GM21447 (cell line): ENCODE results near the gene GUCD1.
A peak's percentile ranks its signal among the peaks of the same experiment; 100 is the strongest.
"Not testable (repeated sequence)": the region's sequence is repeated elsewhere in the genome, so short reads cannot be mapped to it uniquely, and the experiment has no call there.

Source experiments
- ATAC-seq: cut with Tn5 transposase; IDR thresholded peaks from one replicate; pipeline ENCODE4 v1.9.1; 2021; ENCODE audit not compliant: unreplicated experiment

Gene GUCD1

DNA sequence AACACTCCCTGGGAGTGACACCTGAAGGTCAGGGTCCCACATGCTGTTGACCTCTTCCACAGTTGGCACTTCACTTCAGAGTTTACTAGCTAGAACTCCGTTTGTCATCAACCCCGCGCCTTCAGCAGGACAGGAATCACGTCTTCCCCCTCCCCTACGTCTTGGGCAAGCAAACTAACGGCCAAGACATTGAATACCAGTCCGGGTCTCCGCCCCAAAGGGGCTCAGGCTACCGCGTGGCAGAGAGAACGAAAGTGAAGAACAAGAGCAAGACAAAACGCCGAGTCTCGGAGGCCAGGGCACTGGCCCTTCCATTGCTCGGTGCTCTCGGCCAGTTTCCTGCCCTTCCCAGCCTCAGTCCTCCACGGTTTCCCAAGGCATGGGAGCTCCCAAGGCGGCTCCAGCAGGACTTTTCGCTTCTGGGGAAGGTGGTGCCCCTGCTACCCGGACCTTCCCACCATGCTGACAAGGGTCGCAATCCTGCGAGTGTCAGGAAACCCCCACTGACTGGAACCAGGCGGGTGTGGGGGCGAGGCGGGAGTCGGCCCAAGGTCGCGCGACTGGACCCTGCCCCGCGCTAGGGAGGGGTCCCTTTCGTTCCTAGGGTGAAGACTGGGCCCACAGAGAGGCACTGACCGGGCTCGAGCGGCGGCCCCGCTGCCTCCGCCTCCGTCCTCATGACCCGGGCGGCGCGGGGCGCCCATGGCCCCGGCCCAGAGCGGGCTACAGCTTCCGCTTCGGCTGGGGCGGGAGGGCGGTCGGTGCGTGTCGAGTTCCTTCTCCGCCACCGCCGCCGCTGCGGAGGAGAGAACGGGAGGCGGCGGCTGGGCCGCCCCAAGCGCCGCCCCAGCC, at the start of gene GUCD1:
Gene GUCD1, minus strand, starts transcription at position 826 of the 852 bp plus-strand sequence. Its CDS starts 147 bp downstream, at position 679.
- peak; percentile 14 for ATAC-seq

DNA sequence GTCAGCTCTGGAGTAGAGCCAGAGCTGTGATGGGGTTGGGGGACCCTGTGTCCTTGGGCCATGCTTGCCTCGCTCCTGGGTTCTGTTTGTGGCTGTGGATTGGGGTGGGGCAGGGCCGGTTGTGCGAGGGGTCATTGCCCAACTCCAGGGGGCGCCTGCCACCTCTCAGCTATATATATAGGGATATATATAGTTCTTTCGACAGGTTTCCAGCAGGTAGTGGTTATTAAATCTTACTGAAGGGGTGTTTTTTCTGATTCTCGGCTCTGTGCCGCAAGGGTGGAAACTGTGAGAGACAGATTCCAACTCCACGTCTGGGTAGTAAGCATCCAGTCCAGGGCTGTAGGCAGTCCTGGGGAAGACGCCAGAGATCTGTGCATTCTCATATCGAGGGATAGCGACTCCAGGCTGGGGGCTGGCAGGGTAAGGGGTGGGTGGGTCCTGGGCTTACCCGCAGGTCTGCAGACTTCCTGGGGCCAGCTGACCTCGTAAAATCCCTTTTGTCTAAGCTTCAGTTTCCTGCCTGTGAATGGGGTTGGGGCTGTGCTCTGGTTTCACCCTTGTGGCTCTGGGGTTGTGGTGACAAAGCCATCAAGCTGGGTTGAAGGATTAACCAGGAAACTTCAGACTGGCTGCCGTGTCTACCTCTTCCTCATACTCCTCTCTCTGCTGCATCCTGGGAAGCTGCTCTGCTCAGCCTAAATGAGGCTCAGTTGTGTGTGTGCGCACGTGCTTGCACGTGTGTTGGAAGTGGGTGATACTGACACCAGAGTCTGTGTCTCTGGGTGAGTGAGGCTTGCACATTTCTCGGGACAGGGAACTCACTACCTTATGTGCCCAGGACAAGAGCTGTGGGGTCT, 49.1 kb upstream of the GUCD1 start:
- not testable (repeated sequence) for ATAC-seq

DNA sequence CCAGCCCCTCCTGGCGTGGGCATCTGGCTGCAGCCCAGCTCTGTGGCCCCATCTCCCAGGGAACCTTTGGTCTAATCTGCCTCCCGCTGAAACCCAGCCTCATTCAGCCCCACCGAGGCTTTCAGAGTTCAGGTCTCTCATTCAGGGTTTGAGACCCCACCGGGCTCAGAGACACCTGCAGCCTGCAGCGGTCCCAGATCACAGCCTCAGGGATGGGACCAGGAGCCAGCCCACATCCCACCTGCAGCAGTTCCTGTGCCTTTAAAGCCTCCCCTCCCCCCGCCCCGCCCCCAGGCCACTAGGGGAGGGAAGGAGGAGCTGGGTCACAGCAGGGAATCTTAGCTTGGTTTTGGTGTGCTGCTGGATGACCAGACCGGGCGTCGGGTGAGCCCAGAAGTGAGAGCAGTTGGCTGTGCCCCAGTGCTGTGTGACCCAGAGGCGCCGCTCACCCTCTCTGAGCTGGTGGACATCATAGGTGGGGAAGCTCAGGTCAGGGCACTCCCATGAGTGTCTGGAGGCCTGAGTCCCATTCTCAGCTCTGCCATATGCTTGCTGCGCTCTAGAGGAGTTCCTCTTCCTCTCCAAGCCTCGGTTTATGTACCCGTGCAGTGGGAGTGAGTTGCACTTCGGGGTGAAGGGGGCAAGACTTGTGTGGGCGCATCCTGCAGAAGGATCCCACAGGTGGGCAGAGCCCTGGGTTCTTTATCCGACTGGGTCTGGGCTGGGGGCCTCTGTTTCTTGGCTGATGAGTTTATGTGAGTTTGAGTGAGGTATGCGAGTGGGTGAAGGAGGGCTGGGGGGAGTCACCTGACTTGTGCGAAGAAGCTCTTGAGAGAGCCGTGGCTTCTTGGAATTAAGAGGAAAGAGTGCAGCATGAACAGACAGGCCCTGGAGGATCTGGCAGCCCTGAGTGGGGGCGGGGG, 48.2 kb upstream of the GUCD1 start, which contains the start of gene GGT1:
Gene GGT1, plus strand, starts transcription at position 347 of the 923 bp plus-strand sequence. CDS start 7,889 bp downstream, outside the sequence.
- not testable (repeated sequence) for ATAC-seq

DNA sequence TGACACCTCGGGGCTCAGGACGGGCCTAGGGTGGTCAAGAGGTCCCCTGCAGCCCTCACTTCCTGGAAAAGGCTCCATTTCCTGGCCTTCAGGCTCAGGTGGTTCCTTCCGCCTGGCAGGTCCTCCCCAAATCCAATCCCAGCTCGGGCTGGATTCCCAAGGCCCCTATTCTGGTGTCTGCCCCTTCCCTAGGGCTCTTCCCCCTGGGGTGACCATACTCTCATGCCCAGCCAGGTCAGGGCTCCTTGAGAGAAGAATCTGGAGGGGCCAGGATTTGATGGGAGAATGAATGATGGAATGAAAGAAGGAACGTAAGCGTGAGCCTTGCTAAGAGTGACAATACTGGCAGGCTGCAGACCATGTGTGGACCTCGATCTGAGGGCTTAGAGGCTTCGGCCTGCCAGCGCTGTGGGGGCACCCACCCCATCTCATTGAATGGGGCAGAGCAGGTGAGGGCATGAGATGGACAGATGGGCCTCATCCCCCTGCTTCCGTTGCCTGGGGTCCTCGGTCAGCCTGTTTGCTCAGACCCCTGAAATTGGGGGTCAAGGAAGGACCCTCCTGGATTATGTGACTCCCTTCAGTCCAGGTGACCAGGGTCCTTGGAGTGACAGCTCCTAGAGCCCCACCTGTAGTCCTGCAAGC, 47.3 kb upstream of the GUCD1 start:
- ATAC-seq = not testable (repeated sequence)

DNA sequence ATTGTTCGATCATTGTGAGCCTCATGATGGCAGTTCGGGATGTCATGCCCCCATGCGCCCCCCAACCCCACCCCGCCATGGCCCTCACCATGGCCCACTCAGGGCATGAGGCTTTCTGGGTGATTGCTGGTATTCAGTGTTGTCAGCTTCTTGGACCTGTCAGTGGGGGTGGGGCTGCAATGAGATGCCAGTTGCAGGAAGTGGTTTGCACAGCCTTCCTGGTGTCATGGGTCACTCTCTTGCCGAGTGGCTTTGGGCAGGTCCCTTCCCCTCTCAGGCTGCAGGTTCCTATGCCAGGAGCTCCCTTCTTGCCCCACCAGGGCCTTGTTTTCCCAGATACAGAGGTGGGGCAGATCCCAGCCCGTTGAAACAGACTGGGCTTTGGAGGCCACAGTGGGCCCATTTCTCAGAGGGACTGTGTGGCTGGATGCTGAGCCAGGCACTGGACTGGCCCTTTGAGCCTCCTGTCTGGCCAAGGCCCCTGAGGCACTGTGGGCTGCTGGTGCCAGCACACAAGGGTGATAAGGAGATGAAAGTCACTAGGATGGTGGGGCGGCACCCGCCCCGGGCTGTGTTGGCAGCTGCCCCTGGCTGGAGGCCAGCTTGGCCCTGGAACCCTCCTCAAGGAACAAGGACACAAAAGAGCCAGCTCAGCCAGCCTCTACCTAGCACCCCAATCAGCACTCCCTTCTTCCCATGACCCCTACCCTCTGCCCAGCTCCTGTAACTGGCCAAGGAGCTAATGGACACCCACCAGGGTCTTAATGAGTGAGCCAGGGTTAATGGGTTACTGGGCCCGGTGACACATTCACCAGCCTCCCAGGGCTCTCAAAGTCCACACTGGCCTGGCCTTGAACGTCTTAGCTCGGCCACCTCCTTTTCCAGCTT, 46.5 kb upstream of the GUCD1 start:
- no peak for ATAC-seq

DNA sequence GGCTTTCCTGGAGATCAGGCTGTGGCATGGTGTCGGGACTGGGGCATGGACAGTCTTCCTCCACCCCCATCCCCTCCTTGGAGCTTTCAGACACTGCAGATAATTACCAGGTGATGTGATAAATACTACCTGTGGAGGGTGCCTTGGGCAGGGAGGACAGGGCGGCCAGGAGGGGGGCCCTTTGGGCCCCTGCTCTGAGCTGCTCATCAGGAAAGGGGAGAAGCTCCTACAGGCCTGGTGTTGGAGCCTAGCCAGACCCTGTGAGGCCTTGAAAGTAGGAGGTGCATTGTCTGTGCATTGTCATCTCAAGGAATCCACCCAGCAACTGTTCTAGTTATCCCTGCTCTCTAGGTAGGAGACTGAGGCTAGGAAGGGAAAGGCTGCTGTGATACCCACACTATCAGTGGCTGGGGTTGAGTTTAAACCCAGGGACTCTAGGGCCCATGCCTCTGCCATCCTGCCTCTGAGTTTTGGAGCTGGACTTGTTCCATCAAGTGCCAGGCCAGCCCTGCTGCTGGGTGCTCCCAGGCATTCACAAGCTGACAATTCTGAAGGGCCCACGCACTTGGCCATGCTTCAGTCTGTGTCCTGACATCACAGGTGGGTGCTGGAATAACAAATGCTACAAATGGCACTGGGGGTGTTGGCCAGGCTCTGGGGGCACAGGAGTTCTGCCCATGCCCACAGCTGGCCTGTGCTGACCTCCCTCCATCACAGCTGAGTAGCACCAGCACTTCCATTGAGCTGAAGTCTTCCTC, 45.2 kb upstream of the GUCD1 start:
- ATAC-seq = not testable (repeated sequence)

DNA sequence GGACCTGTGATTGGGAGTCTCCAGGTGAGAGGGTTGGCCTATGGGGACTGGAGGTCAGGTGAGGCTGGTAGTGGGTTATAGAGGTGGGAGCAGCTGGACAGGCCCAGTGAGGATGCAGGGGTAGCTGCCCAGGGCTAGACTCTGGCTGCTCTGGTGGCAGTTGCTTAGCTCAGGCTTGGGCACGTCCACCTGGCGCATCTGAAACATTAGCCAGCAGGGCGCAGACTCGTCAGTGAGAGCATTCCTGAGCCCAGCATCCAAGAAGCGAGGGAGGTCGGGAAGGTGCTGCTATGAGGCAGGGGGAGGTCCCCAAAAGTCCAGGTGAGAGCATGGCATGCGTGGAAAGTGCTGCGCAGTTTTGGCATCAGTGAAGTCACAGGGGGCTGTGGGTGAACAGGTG, 44.6 kb upstream of the GUCD1 start:
- no peak for ATAC-seq

DNA sequence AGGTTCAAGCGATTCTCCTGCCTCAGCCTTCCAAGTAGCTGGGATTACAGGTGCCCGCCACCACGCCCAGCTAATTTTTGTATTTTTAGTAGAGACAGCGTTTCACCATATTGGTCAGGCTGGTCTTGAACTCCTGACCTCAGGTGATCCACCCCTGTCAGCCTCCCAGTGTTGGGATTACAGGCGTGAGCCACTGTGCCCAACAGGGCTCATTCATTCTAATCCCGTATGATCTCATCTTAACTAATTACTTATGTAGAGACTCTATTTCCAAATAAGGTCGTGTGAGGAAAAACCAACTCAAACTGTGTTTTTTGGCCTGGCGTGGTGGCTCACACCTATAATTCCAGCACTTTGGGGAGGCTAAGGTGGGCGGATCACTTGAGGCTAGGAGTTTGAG, 42.1 kb upstream of the GUCD1 start:
- ATAC-seq = not testable (repeated sequence)

DNA sequence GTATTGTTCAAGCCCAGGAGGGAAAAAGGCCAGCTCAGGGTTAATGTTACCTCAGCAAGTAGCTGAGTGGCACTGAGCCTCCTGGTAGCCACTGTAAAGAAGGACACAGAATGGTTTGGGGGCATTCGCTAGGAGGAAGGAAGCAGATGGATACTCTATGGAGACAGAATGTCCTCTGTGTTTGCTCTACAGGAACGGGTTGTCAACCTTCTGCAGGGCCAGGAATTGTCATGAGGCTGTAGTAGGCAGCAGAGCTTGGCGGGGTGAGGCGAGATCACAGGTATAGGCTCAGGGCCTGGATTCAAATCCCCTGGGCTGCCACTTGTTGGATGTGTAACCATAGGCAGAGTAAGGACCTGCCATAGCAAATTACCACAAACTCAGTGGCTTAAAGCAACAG, 40.9 kb upstream of the GUCD1 start:
- no peak for ATAC-seq

DNA sequence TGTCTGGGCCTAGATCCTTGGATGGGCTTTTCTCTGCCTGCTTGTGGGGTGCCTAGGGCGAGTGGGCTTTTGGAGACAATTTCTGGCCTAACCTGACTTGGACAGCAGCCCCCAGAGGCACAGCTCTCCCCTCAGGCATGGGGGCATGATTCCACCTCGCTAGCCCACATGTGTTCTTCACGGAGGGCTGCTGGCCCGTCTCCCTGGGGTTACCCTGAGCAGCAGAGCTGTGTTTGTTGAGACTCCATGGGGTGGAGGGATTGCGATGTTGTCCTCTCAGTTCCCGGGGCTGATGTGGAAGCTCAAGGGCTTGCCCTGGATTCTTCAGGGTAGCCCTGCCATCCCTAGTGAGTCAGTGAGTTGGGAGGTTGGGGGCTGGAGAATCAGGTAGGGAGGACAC, 40.3 kb upstream of the GUCD1 start:
- no peak for ATAC-seq

DNA sequence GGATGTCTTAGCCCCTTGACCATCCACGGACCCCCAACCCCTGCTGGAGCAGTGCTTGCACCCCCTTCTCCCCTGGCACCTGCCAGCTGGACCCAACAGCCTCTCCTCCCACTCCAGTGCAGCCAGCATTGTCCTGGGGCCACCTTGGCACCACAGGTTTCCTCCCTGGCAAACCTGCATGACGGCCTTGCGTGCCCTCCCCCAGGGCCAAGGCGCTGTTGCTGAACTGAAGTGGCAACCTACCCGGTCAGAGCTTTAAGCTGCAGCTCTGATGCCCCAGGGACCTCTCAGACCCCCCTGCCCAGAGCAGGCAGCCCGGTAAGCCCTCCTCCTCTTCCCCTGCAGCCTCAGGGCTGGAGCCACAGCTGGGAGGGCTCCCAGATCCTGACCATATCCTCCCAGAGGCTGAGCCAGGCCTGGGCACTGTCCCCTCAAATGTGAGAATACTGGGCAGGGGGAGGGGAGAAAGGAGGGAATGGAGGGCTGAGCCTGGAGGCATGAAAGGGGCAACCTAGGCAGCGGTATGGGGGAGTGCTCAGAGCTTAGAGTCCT, 39.7 kb upstream of the GUCD1 start:
- no peak for ATAC-seq

DNA sequence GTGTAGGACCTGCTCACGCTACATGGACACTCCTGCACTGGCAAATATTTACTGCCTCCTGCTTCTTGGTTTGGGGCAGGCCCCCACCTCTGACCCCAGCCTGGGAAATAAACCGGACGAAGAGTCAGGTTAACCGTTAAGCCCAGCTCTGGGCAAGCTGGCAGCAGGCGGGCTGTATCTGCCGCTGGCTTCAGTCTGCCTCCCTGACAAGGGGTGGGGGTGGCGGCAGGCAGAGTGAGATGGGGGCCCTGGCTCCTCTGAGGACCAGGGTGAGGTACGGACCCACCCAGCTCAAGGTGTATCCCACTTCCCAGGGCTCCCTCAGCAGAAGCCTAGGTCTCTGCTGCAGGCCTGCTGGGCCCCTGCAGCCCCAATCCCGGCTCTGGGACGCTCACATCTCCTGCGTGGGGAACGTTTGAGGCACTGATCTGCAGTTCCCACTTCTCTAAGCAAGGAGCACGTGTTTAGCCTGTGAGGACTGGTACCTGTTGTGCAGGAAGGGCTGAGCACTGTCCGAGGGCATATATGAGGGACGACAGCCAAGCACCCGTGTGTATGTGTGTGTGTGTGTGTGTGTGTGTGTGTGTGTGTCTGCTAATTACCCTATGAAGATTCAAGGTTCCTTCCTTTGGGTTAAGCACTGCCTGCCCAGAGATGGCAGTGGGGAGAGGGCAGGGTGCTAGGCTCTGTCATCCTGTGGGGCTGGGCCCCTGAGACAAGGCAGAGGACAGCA, 39.1 kb upstream of the GUCD1 start:
- no peak for ATAC-seq

DNA sequence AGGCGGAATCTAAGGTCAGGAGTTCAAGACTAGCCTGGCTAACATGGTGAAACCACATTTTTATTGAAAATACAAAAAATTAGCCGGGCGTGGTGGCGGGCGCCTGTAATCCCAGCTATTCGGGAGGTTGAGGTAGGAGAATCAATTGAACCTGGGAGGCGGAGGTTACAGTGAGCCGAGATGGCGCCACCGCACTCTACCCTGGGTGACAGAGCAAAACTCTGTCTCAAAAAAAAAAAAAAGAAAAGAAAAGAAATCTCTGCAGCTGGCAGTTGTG, 38.6 kb upstream of the GUCD1 start:
- not testable (repeated sequence) for ATAC-seq

DNA sequence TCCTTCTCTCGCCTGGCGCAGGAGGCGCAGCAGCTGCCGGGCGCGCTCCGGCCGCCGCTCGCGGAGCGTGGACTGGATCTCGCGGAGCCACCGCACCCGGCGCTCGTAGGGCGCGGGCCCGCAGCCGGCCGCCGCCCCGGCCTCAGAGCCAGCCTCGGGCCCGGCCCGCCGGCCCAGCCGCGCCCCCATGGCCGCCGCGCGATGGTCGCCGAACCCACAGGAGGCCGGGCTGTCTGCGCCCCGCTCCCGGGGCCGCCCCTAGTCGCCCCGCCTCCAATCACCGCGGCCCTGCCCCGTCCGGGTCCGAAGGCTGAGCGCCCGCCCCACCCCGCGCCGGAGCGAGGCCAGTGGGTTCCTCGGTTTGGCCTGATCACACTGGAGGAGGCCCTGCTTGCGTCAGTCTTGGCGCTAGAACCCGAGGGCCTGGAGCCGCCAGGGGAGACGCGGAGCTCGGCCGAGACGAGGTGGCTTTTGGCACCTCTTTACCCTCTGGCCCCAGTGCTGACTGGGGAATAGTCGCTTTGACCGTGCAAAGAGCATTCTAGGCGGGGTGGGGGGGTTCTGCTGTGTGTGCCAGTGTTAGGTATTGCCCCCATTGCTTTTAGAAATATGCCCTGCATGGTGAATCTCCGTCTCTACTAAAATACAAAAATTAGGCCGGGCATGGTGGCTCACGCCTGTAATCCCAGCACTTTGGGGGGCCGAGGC, 38.1 kb upstream of the GUCD1 start, which contains the start of gene LRRC75B:
Gene LRRC75B, minus strand, starts transcription at position 223 of the 708 bp plus-strand sequence. Its CDS starts 34 bp downstream, at position 189.
- ATAC-seq = no peak

DNA sequence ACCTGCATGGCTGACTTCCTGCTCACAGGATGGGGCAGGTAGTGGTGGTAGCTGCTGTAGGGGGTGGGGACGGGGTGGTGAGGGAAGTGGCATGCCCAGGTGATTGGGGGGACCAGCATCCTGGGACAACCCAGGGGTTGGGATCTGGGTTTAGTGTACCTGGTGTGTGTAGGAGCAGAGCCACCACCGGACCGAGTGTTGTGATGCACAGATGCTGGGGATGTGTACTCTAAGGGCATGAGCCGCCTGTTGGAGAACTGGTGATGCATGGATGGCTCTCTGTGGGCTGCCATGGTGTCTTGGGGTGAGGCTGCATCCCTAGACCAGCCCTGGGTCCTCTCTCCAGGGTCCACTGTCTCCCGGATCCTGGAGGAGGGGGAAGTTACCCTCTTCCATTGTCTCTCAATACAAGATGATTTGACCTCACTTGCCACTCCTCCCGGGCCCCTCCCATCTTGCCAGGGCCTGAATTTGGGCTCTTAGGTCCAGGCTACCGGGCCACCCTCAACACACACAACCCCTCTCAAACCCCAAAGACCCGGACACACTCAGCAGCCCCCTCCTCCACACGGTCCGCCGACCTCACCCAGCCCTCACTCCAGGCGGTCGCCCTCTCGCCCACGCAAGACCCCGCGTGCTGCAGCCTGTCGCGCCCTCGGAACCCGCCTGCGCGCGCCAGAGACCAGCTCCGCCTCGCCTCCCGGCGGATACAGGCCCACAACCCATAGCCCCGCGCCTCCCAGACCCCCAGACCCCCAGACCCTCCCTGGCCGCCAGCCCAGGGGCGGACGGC, 37.3 kb upstream of the GUCD1 start:
- ATAC-seq = no peak

DNA sequence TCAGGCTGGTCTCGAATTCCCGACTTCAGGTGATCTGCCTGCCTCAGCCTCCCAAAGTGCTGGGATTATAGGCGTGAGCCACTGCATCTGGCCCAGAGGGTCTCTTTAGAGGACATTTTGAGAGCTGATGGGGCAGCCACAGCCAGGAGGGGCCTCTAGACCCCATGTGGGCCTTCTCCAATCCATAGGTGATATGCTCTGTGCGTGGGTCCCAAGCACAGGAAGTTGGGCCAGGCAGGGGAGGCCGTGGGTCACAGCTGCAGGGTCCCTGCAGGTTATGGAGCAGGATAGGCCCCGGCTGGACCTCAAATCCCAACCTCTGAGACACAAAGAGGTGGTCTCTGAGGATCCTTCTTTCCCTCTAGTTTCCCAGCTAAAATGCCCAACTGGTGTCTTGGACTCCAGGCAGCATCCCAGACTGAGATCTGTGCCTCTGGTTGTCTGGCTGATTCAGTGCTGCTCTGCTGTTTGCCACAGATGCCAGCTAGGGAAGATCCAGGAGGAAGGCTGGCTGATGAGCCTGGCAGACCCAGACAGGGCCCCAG, 36.4 kb upstream of the GUCD1 start:
- no peak for ATAC-seq
